Sciatic nerve (tissue), 2 donors: ENCODE measurements around the gene CAMK4. TPM values are rescaled to one million over a fixed set of nuclear protein-coding genes. Genes with fewer than 3 reads are reported as not detected.

Source experiments
- ATAC-seq: fragments of 200-7000 bp; cut with Tn5 transposase; one replicate; pipeline ENCODE4 v1.9.1; 2020; ENCODE audit warnings: mild to moderate bottlenecking, moderate library complexity
- DNase-seq: peaks from one replicate; pipeline ENCODE4 v3.0.0-alpha.2; 2020; ENCODE audit warnings: low spot score
- intact Hi-C: fragments of 100-400 bp; cut with DNase I; formaldehyde crosslinking; loops from one replicate; pipeline ENCODE4 v1.14.2; 2022
- total RNA-seq: library from RNA; stranded (reverse); fragmentation: NEBNext Ultra II Directional; extraction: Animal tissue kit (Norgen Biotek cat#: 25700); gene quantifications from one replicate; pipeline ENCODE4 v1.2.1, GENCODE V29; 2021
- donor health status: DM: no; HTN: no; CAD: no.
- donor health status: DM: no; HTN: no; CAD: no.

CAMK4 gene
- 2.2 TPM for total RNA-seq

GRCh38 chr5:111223787-111224560 is at the start of gene CAMK4:
CAMK4 (plus strand) TSS chr5:111224384; CDS start chr5:111224484, 100 bp downstream.
- ATAC-seq (peak; percentile 95), DNase-seq (peak; percentile 76)
- intact Hi-C loops = no loop called here

GRCh38 chr5:111183064-111183463 is 41.1 kb upstream of the CAMK4 start:
- intact Hi-C loops = no loop called here
- DNase-seq = no peak
- ATAC-seq = no peak

GRCh38 chr5:111187079-111187478 is 37.1 kb upstream of the CAMK4 start:
- ATAC-seq (no peak), DNase-seq (no peak)
- intact Hi-C loops = no loop called here

- intact Hi-C loops = no loop called here
- ATAC-seq (no peak), DNase-seq (no peak)
These were observed 30.1 kb upstream of the CAMK4 start for GRCh38 chr5:111194053-111194452.

GRCh38 chr5:111194925-111195324 is 29.3 kb upstream of the CAMK4 start:
- no peak for DNase-seq
- ATAC-seq = no peak
- intact Hi-C loops = no loop called here

- DNase-seq = peak; percentile 54
- intact Hi-C loops = no loop called here
- no peak for ATAC-seq
These were observed 26.7 kb upstream of the CAMK4 start for GRCh38 chr5:111197523-111197922.

- DNase-seq = no peak
- intact Hi-C loops = no loop called here
- no peak for ATAC-seq
These were observed 25.8 kb upstream of the CAMK4 start for GRCh38 chr5:111198281-111198966.

GRCh38 chr5:111200828-111201227 is 23.4 kb upstream of the CAMK4 start:
- ATAC-seq = no peak
- no peak for DNase-seq
- intact Hi-C loops = no loop called here

- intact Hi-C loops = no loop called here
- no peak for DNase-seq
- no peak for ATAC-seq
These were observed 22.5 kb upstream of the CAMK4 start for GRCh38 chr5:111201705-111202104.

GRCh38 chr5:111211341-111211740 is 12.8 kb upstream of the CAMK4 start:
- DNase-seq (no peak), ATAC-seq (no peak)
- intact Hi-C loops = no loop called here

GRCh38 chr5:111214052-111214742 is 10.0 kb upstream of the CAMK4 start:
- no peak for ATAC-seq
- no peak for DNase-seq
- intact Hi-C loops = no loop called here

GRCh38 chr5:111215971-111216370 is 8.2 kb upstream of the CAMK4 start:
- intact Hi-C loops = no loop called here
- ATAC-seq (no peak), DNase-seq (no peak)

- intact Hi-C loops = no loop called here
- DNase-seq = no peak
- no peak for ATAC-seq
These were observed 3.0 kb upstream of the CAMK4 start for GRCh38 chr5:111221139-111221538.

GRCh38 chr5:111223101-111223786 is 940 bp upstream of the CAMK4 start:
- ATAC-seq (peak; percentile 33), DNase-seq (no peak)
- intact Hi-C loops = no loop called here

- no peak for DNase-seq
- intact Hi-C loops = no loop called here
- ATAC-seq = peak; percentile 16
These were observed 569 bp downstream of the CAMK4 start for GRCh38 chr5:111224561-111225345.

GRCh38 chr5:111225926-111226325 is 1.7 kb downstream of the CAMK4 start:
- no peak for ATAC-seq
- no peak for DNase-seq
- intact Hi-C loops = no loop called here

GRCh38 chr5:111226556-111226955 is 2.4 kb downstream of the CAMK4 start:
- ATAC-seq (no peak), DNase-seq (no peak)
- intact Hi-C loops = no loop called here

- ATAC-seq (no peak), DNase-seq (no peak)
- intact Hi-C loops = no loop called here
These were observed 3.1 kb downstream of the CAMK4 start for GRCh38 chr5:111227226-111227782.
